GM12878 (cell line): ENCODE results near the gene KIF5C. TPM values are rescaled to one million over a fixed set of nuclear protein-coding genes. Genes with fewer than 3 reads are reported as not detected.

Source experiments
- ATAC-seq: fragments of 200-7000 bp; cut with Tn5 transposase; 3 replicates; pipeline ENCODE4 v1.9.1; 2020; ENCODE audit warnings: mild to moderate bottlenecking, moderate library complexity
- BruUV-seq: library from RNA; stranded (reverse); fragments of 400-500 nt; replicated peaks from 2 replicates; lab custom pipeline; 2021; lab: Mats Ljungman, UMichigan
- CTCF ChIA-PET: fragments of 300-600 bp; sonication (Branson Sonifier 250); formaldehyde crosslinking; extraction: SDS; loops from one replicate; lab custom pipeline; 2021; ENCODE audit warnings: inconsistent platforms; lab: Yijun Ruan, JAX
- POLR2A ChIA-PET: fragments of 350-600 bp; formaldehyde crosslinking; extraction: SDS; loops from one replicate; lab custom pipeline; 2021; ENCODE audit warnings: inconsistent platforms; lab: Charles Lee
- RAD21 ChIA-PET: fragments of 300-600 bp; sonication (Branson Sonifier 250); formaldehyde crosslinking; loops from one replicate; lab custom pipeline; 2023; ENCODE audit warnings: antibody characterized with exemption; ENCODE audit not compliant: unreplicated experiment; lab: Charles Lee
- SMC1A ChIA-PET: fragments of 300-600 bp; sonication (Branson Sonifier 250); formaldehyde crosslinking; loops from one replicate; lab custom pipeline; 2023; ENCODE audit not compliant: unreplicated experiment, uncharacterized antibody; lab: Charles Lee
- DNase-seq: peaks from one replicate; pipeline ENCODE4 v3.0.0-alpha.2; 2011; ENCODE audit warnings: low read depth, low spot score
- FAIRE-seq: peaks from 3 replicates; lab custom pipeline; 2011; peaks lifted over from hg19 to GRCh38; lab: Jason Lieb, UNC
- H2AFZ ChIP-seq: 2 replicates; pipeline ENCODE4 v1.6.0; 2011; ENCODE audit warnings: low read depth, low read length, control low read depth; ENCODE audit not compliant: control insufficient read depth
- H3K27ac ChIP-seq: 2 replicates; pipeline ENCODE4 v1.5.1; 2011; ENCODE audit warnings: control low read depth; ENCODE audit not compliant: control insufficient read depth, insufficient read depth
- H3K27me3 ChIP-seq, 2 experiments: replicated peaks in 1 of 2; 2 replicates each; pipeline versions ENCODE4 v1.6.0 to v1.6.1; 2011; ENCODE audit warnings: low read length in 1 of 2; ENCODE audit not compliant: control insufficient read depth in 2 of 2, insufficient read depth in 2 of 2
- H3K36me3 ChIP-seq, 2 experiments: 2 replicates each; pipeline ENCODE4 v1.5.1; 2011; ENCODE audit warnings: low read length in 1 of 2; ENCODE audit not compliant: control insufficient read depth in 2 of 2, insufficient read depth in 2 of 2
- H3K4me1 ChIP-seq: 2 replicates; pipeline ENCODE4 v1.6.1; 2011; ENCODE audit warnings: mild to moderate bottlenecking, low read length, moderate library complexity, mixed read lengths; ENCODE audit not compliant: control insufficient read depth, insufficient read depth
- H3K4me2 ChIP-seq: 2 replicates; pipeline ENCODE4 v1.6.0; 2011; ENCODE audit warnings: control low read depth; ENCODE audit not compliant: control insufficient read depth, insufficient read depth
- H3K4me3 ChIP-seq: fragments of 200-600 bp; sonication (generic); 2 replicates; pipeline ENCODE4 v1.5.1; 2016
- H3K79me2 ChIP-seq: 2 replicates; pipeline ENCODE4 v1.6.0; 2011; ENCODE audit warnings: low read length; ENCODE audit not compliant: control insufficient read depth, insufficient read depth
- H3K9ac ChIP-seq: 2 replicates; pipeline ENCODE4 v1.8.0; 2011; ENCODE audit warnings: low read length, control low read depth, mixed read lengths; ENCODE audit not compliant: control insufficient read depth, insufficient read depth
- H3K9me3 ChIP-seq: replicated peaks from 3 replicates; pipeline ENCODE4 v1.5.1; 2011; ENCODE audit warnings: mild to moderate bottlenecking, low read length; ENCODE audit not compliant: control insufficient read depth, insufficient read depth
- H4K20me1 ChIP-seq: 2 replicates; pipeline ENCODE4 v1.6.0; 2011; ENCODE audit not compliant: control insufficient read depth, insufficient read depth
- ATF7 ChIP-seq: fragments of 450-650 bp; IDR thresholded peaks from 2 replicates; pipeline ENCODE4 v1.6.1; 2016; ENCODE audit warnings: low read depth, mild to moderate bottlenecking
- IRF4 ChIP-seq: IDR thresholded peaks from 2 replicates; pipeline ENCODE4 v1.6.1; 2011; ENCODE audit warnings: low read depth, low read length
- MEF2A ChIP-seq: IDR thresholded peaks from 2 replicates; pipeline ENCODE4 v1.6.1; 2011; ENCODE audit warnings: low read depth, mild to moderate bottlenecking, low read length, moderate library complexity; ENCODE audit not compliant: insufficient read depth
- MLLT1 ChIP-seq: fragments of 450-650 bp; IDR thresholded peaks from 2 replicates; pipeline ENCODE4 v1.6.1; 2016; ENCODE audit warnings: mild to moderate bottlenecking
- RAD21 ChIP-seq: IDR thresholded peaks from 2 replicates; pipeline ENCODE4 v1.6.1; 2011; ENCODE audit warnings: mild to moderate bottlenecking, low read depth, low read length, moderate library complexity; ENCODE audit not compliant: insufficient read depth
- SKIL ChIP-seq: fragments of 450-650 bp; IDR thresholded peaks from 2 replicates; pipeline ENCODE4 v1.6.1; 2017; ENCODE audit warnings: mild to moderate bottlenecking, low read depth, inconsistent platforms; ENCODE audit not compliant: poor library complexity, severe bottlenecking
- SMC3 ChIP-seq: IDR thresholded peaks from 2 replicates; pipeline ENCODE4 v1.6.1; 2011; ENCODE audit warnings: low read length, improper control_type of control experiment, borderline replicate concordance
- SPI1 ChIP-seq: IDR thresholded peaks from 2 replicates; pipeline ENCODE4 v1.6.1; 2011; ENCODE audit warnings: low read depth, mild to moderate bottlenecking, low read length, moderate library complexity, borderline replicate concordance; ENCODE audit not compliant: insufficient read depth
- ZBTB40 ChIP-seq: fragments of 450-650 bp; IDR thresholded peaks from 2 replicates; pipeline ENCODE4 v1.6.1; 2016; ENCODE audit warnings: mild to moderate bottlenecking, moderate library complexity, borderline replicate concordance
- WGBS: methylation state at CpG from one replicate; pipeline ENCODE4 v1.1.6; 2016; ENCODE audit warnings: low lambda C conversion rate; ENCODE audit not compliant: insufficient replicate concordance, insufficient coverage; ENCODE audit errors: missing lambda C conversion rate; 5-methylcytosine and 5-hydroxymethylcytosine counted together
- in situ Hi-C: fragments of 300-500 bp; cut with MboI; formaldehyde crosslinking; loops from 9 replicates; pipeline ENCODE4 v1.14.3; 2018; ENCODE audit warnings: mixed read lengths
- intact Hi-C: fragments of 100-400 bp; cut with micrococcal nuclease; formaldehyde crosslinking; loops from one replicate; pipeline ENCODE4 v1.14.2; 2022; ENCODE audit not compliant: unreplicated experiment
- polyA plus RNA-seq, 11 experiments: library from polyadenylated mRNA; depleted of rRNA in 4 of 11; unstranded in 6 of 11; stranded (reverse) in 5 of 11; fragments of >200 nt; fragmentation: Nextera tagmentation in 4 of 11; fragmentation: Illumina TruSeq in 1 of 11; extraction: Ambion mirVana in 4 of 11; extraction: Trizol in 1 of 11; gene quantifications; 1 replicate in 1 of 11; 2 replicates in 10 of 11; pipeline versions ENCODE4 v1.2.1 to v1.2.3, GENCODE V29; 2011 to 2016; ENCODE audit warnings: inconsistent platforms in 2 of 11, missing spikeins in 2 of 11, low read depth in 1 of 11
- total RNA-seq, 4 experiments: library from RNA; depleted of rRNA in 3 of 4; stranded (reverse); fragments of >200 nt in 3 of 4; fragmentation: Illumina TruSeq in 1 of 4; extraction: Trizol in 1 of 4; gene quantifications; 2 replicates each; pipeline versions ENCODE4 v1.2.1 to v1.2.3, GENCODE V29; 2013 to 2021

The KIF5C gene
- total and polyA plus RNA-seq, 10 of the 15 experiments (the other 5 are each of a cell fraction or from before 2014, with no cell fraction given), result 0.08 to 0.49 (median 0.24) TPM

- TF ChIP-seq SKIL (no peak), IRF4 (no peak), ATF7 (no peak)
- TF ChIP-seq, all 136 proteins: peak for 0
These were observed 141.0 kb downstream of the KIF5C start (continued) for GRCh38 chr2:149015926-149016563.

- CTCF ChIA-PET, result interaction anchor here (0.6 to 18.7 kb wide), 54 partner anchors 9 to 1996 kb away, joined by 3 to 508 read pairs (median 3); partner anchors contain the start of gene LYPD6B
- RAD21 ChIA-PET, result interaction anchor here (0.7 to 7.4 kb wide), 15 partner anchors 9 to 556 kb away, joined by 3 to 107 read pairs (median 4); partner anchors contain the start of gene LYPD6B
- BruUV-seq, result no TSS peak
- Histone ChIP-seq H3K79me2 (no peaks in the 10 kb centered on the region), H3K4me2 (0 out of 2 replicates have a peak overlapping the region, but pooled peaks have one; percentile 25), H3K36me3 (no peaks in the 10 kb centered on the region), H3K4me1 (peaks cover 34% of the 10 kb centered on the region), H3K27me3 (no peaks in the 10 kb centered on the region), H2AFZ (peak overlapping the region; percentile 89), H3K4me3 (no peak overlapping the region), H3K9me3 (no peaks in the 10 kb centered on the region), H3K9ac (no peak overlapping the region), H3K27ac (no peak overlapping the region), H4K20me1 (no peaks in the 10 kb centered on the region)
- POLR2A ChIA-PET, result interaction anchor here (0.6 to 1.0 kb wide), 2 partner anchors 20 to 111 kb away, joined by 3 read pairs; no protein-coding TSS in a partner anchor
- SMC1A ChIA-PET, result interaction anchor here (0.6 to 14.0 kb wide), 35 partner anchors 8 to 561 kb away, joined by 3 to 327 read pairs (median 4); partner anchors contain the start of gene LYPD6B
- intact Hi-C loops, result loop anchor here (1.0 to 5.0 kb wide), 4 partner anchors 70 to 544 kb away; no protein-coding TSS in a partner anchor
- 38% methylated on average over 14 of the region's 14 CpGs for WGBS
- ATAC-seq, result peak; percentile 21
- in situ Hi-C loops, result loop anchor here (5.0 kb wide), 2 partner anchors 295 to 545 kb away; no protein-coding TSS in a partner anchor
- DNase-seq, result peak; percentile 53
- FAIRE-seq, result peak; percentile 74
- TF ChIP-seq MEF2A, result 0 out of 2 replicates have a peak, but pooled peaks have one; percentile 22
- peak; percentile 70; the same call in 1 of the 2 replicates for TF ChIP-seq SPI1
- peak; percentile 94 for TF ChIP-seq SMC3
- no peak for TF ChIP-seq ZBTB40
- no peak for TF ChIP-seq MLLT1
- TF ChIP-seq RAD21, result peak; percentile 99
These were observed 142.3 kb downstream of the KIF5C start for GRCh38 chr2:149017116-149017985.
